Measurements from ENCODE around the gene STARD3. TPM values are rescaled to one million over a fixed set of nuclear protein-coding genes. Genes with fewer than 3 reads are reported as not detected.

Gene STARD3
- total RNA-seq, 4 donors from 2014 or later, result 39.2 to 63.9 (median 43.5) TPM

DNA sequence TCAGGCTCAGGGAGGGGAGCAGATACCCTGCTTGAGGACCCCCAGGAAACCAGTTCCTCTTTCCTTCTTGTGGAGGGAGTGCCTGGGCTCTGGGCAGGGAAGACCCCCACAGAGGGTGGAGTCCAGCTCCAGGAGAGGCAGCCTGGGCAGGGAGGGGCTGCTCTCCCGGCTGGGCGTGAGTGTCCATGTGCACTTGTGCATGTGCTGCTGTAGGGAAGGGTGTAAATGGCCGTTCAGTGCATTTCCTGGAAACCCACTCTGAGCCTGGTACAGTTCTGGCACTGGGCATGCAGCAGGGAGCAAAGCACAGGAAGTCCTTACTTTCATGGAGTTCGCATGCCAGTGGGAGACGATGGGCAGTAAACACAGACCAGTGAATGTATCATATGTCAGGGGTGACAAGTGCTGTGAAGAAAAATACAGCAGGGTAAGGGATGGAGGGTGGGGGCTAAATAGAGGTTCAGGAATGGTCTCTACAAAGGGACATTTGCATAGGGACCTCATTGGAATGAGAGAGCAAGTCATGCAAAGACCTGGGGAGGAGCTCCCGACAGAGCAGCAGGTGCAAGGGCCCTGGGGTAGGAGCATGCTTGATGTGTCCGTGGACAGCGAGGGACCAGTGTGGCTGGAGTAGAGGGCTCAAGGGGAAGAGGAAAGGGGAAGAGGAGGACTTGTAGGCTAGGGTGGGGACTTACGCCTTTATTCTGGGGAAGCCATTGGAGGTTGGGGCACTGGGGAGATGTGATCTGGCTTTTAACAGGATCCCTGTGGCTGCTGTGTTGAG, 5.5 kb downstream of the STARD3 start:
- TF ChIP-seq, protein P1, sequence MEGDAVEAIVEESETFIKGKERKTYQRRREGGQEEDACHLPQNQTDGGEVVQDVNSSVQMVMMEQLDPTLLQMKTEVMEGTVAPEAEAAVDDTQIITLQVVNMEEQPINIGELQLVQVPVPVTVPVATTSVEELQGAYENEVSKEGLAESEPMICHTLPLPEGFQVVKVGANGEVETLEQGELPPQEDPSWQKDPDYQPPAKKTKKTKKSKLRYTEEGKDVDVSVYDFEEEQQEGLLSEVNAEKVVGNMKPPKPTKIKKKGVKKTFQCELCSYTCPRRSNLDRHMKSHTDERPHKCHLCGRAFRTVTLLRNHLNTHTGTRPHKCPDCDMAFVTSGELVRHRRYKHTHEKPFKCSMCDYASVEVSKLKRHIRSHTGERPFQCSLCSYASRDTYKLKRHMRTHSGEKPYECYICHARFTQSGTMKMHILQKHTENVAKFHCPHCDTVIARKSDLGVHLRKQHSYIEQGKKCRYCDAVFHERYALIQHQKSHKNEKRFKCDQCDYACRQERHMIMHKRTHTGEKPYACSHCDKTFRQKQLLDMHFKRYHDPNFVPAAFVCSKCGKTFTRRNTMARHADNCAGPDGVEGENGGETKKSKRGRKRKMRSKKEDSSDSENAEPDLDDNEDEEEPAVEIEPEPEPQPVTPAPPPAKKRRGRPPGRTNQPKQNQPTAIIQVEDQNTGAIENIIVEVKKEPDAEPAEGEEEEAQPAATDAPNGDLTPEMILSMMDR (IDR thresholded peaks at IDR 0.05; ENCODE audit: low read depth), result no peak

DNA sequence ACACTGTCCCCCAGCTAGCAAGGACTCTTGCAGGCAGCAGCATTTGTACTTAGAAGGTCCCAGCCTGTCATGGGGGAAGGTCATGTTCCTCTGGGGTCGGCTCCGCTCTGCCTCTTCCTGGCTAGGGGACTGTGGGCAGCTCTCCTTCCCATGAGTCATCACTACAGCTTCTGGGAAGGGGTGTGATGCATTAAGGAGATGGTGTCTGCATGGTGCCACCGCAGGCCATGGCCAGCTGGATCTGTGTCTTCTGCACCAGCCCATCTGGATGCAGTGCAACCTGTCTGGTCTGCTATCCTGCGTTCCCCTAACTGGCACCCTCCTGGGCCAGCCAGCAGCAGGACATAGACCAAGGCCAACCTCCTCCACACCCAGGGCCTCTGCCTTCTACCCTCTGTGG, 6.3 kb downstream of the STARD3 start:
- TF ChIP-seq, protein P1 (IDR thresholded peaks at IDR 0.05; ENCODE audit: low read depth), result no peak

DNA sequence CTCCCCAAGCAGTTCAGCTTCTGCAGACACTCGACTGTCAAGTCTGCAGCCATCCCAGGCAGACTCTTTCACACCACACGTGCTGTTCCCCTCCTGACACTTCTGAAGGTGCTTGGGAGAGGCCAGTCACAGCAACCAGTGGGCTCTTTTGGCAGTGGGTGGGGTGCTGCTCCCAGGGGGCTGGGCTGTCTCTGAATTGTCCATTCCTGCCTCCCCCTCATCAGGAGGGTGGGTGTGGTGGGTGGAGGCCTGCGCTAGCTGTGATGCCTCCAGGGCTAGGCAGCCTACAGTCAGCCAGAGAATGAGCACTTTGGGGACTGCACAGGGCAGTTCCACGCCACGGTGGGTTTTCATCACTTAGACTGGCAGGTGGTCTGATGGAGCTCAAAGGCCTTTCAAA, 10.3 kb downstream of the STARD3 start:
- TF ChIP-seq, protein P1 (IDR thresholded peaks at IDR 0.05; ENCODE audit: low read depth), result no peak

DNA sequence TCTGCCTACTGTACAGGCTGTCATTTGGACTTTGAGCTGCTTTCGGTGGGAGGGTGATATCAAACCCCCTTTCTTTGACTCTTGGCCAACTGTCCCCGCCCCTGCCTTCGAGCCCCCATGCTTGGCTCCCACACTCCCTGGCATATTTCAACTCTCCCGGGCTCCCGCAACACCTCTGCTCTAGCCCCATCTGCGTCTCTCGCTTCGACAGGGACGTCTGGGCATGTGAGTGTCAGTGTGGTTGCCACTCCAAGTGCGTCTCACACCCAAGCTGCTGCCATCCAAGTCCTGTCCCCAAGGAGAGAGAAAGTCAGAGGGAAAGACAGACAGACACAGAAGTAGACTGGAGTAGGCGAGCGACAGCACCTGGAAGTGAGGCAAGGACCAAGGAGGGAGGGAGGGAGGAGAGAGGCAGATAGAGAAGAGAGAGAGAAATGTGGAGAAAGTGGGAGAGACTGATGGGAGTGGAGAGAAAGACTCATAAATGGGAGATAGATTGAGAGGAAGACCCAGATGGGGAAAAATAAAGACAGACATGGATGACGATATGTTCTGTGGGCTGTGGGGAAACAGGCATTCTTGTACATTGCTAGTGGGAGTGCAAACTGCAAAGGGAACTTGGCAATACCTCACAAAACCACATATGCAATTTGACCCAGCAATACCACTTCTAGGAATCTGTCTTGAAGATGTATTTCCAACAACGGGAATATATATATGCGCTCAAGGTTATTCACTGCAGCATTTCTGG, 11.8 kb downstream of the STARD3 start:
- TF ChIP-seq, protein P1 (IDR thresholded peaks at IDR 0.05; ENCODE audit: low read depth), result no peak

DNA sequence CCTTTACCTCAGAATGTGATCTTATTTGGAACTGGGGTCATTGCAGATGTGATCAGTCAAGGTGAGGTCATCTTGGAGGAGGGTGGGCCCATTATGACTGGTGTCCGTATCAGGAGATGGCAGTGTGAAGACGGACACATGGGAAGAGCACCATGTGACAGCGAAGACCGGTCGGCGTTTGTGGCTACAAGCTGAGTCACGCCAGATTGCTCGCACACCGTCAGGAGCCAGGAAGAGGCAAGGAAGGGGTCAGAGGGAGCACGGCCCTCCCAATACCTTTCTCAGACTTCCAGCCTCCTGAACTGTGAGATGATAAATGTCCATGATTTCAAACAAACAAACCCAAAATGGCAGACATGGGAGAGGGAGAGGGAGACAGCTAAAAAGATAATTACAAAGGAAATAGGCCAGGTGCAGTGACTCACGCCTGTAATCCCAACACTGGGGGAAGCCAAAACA, 13.2 kb downstream of the STARD3 start:
- TF ChIP-seq, protein P1 (IDR thresholded peaks at IDR 0.05; ENCODE audit: low read depth), result no peak

DNA sequence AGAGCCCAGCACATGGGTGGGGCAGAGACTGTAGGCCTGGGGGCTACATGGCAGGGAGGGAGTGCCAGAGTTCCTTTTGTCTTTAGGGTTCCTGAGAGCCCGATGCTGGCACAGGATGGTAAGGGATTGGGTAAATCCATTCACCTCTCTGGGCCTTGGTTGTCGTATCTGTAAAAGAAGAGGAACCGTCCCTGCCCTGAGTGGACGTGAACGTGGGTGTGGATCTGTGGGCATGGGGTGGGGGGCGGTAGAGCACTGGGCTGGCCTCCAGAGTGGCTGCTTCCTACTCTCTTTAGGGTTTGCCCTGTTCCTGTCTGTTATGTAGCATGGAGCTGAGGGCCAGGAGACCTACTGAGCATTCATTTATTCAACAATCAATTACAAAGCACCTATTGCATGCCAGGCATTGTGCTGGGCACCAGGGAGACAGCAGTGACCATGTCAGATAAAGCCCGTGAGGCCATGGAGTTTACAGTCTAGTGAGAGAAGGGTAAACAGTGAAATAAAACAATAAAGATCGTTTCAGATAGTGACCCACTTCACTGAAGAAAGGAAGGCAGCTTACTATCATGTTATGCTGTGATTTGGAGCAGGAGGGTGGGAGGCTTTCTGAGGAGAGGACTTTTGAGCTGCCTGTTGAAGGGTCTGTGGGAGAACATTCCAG, 15.1 kb downstream of the STARD3 start:
- TF ChIP-seq, protein P1 (IDR thresholded peaks at IDR 0.05; ENCODE audit: low read depth), result no peak
